GM21528 (cell line): ENCODE results near the gene COX20.
"Not testable (repeated sequence)": the region's sequence is repeated elsewhere in the genome, so short reads cannot be mapped to it uniquely, and the experiment has no call there.

Source experiments
- ATAC-seq: cut with Tn5 transposase; IDR thresholded peaks from one replicate; pipeline ENCODE4 v1.9.1; 2021; ENCODE audit warnings: mild to moderate bottlenecking, moderate library complexity; ENCODE audit not compliant: unreplicated experiment, low FRiP score

Gene COX20, protein sequence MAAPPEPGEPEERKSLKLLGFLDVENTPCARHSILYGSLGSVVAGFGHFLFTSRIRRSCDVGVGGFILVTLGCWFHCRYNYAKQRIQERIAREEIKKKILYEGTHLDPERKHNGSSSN

DNA sequence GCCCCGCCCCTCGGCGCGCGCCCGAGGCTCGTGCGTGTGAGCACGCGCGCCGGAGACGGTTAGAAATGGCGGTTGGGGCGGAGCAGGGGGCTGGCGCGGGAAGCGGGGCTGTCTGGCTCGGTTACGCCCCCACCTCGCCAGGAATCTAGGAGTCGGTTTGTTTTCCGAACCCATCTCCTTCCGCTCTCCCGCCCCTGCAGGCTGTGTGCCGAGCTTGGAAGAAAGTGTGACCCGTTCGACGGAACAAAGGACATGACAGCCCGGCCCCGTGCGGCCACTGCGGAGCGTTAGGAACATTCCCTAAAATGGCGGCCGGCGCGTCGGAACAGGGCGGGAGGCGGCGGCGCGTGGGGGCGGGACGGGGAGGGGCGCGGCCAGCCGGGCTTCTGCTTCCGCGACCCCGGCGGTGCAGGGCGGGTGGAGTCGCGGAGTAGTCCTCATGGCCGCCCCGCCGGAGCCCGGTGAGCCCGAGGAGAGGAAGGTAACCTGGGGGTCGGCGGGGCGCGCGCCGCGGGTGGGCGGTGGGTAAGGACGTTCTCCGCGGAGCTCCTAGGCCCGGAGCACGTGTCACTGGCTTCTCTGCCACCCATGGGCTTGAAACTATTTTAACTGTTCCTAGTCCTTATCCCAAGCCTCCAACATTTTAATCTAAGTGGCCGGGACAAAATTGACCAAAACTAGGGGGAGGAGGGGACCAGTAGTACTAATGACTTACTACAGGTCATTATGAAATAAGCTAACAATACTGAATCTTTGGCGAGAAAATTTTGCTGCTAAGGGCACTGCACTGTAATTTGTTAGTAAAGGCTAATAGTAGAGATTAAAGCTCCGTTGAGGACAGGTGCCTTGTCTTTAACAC is at the start of gene COX20:
Gene COX20, plus strand, starts transcription at position 383 of the 859 bp plus-strand sequence. Its CDS starts 57 bp downstream, at position 440.
- ATAC-seq = peak; percentile 70

DNA sequence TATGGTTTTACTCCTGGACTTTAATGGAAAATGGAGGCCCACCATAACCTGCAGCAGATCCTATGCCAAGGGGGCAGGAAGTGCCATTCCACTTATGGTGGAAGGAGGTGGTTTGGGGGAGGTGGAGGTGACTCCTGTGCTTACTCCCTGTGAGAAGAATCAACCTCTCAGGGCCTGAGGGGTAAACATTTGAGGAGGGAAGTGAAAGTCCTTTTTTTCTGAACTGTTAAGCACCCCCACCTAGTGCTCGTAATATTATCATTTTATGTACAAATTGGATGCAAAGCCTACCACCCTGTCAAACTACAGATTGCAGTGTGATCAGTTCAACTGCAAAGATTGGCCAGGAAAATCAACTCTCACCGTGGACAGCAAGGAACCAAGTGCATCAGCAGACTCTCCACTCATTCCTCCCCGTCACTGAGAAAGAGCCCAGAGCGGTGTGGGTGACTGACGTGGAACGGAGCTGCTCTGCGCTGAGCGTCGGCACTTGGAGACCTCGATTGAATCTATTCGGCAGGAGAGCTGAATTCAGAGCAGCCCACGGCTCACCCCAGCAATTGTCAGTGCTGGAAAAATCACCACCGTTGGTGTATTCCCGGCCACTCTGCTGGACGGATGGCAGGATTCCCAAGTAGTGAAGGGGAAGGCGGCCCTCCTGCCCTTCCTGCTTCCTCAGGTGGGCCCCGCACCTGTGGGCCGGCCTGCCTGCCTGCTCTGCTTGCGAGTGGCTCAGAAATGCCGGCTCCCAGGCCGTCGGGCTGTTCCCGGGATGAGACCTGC is 46.8 kb upstream of the COX20 start:
- ATAC-seq = no peak

DNA sequence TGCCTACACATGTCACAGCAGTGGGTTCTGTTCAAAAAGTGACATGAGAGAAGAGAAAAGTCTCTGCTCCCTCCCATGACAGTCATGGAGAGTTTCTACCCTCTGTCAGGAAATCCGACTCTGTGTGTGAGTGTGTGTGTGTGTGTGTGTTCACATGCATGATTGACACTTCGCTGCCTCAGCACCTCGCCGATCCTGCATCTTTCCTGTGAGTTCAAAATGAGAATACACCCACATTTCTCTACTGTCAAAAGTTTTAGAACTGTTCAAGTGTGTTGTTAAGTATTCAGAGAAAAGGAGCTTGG is 46.2 kb upstream of the COX20 start:
- no peak for ATAC-seq

DNA sequence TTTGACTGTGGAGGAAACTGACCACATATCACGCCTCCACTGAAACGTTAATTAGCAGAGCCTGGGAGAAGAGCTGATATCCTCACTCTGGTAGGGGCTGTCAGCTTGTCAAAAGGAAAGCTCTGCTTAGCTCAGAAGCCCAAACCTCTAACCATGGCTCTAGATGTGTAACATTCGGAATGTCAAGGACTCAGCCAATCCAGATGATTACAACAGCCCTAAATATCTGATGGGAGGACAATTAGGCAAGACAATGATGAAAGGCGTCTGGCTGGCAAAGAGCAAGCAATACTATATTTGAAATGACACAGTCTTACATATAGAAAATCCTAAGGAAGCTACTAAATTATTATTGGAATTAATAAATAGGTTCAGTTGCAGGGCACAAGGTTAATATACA is 45.7 kb upstream of the COX20 start:
- ATAC-seq = no peak

DNA sequence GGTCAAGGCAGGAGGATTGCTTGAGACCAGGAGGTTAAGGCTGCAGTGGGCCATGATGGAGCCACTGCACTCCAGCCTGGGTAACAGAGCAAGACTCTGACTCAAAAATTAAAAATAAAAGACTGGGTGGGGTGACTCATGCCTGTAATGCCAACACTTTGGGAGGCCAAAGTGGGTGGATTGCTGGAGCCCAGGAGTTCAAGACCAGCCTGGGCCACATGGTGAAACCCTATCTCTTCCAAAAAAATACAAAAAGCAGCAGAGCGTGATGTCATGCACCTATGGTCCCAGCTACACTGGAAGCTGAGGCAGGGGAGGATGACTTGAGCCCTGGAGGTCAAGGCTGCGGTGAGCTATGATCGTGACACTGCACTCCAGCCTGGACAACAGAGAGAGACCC is 44.4 kb upstream of the COX20 start:
- no peak for ATAC-seq

DNA sequence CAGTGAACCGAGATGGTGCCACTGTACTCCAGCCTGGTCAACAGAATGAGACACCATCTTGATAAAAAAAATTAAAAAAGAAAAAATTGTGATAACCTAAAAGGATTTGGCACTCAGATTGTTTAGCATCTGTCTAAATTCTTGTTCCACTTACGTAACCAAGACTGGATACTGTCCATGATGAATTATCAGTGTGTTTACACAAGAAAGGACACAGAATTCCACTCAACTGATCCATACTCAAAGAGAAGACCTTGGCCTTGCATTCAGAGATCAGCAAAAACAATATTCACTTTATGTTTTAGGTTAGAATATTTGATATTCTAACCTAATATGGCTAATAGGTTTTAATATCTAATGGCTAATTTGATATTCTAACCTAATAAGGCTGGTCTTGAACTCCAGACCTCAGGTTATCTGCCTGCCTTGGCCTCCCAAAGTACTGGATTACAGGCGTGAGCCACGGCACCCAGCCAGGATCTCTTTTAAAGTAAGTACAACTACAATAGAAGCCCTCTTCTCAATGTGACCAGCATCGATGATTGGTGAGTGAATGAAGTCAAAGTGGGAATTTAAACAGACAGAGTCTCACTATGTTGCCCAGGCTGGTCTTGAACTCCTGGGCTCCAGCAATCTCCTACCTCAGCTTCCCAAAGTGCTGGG is 43.1 kb upstream of the COX20 start:
- no peak for ATAC-seq

DNA sequence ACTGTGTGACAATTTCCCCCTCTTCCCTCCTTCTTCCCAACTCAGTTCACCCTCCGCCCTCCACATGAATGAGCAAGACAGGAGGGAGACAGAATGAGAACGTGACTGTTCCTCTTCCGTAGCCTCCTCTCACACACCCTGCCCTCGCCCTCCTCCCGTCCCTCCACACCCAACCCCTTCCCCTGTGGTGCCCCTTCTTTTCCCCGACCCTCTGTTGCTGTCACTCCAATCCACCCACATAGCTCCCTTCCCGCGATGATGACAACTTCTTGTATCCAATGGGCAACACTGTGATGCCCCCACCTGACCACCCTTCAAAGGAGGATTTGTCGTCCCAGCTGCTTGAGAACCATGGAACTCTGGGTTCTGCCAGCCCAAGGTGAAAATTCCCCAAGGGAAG is 41.4 kb upstream of the COX20 start:
- no peak for ATAC-seq

DNA sequence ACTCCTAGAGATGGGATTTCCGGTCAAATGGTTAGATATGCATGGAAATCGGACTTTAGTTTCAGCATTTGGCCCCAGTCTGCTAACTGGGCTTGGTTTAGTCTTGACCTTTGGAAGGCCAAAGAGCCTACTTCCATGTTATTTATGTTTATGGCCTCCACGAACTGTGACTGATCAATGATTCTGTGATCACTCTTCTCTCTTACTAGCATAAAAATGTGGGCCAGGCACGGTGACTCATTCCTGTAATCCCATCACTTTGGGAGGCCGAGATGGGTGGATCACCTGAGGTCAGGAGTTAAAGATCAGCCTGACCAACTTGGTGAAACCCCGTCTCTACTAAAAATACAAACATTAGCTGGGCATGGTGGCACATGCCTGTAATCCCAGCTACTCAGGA is 40.9 kb upstream of the COX20 start:
- ATAC-seq = not testable (repeated sequence)

DNA sequence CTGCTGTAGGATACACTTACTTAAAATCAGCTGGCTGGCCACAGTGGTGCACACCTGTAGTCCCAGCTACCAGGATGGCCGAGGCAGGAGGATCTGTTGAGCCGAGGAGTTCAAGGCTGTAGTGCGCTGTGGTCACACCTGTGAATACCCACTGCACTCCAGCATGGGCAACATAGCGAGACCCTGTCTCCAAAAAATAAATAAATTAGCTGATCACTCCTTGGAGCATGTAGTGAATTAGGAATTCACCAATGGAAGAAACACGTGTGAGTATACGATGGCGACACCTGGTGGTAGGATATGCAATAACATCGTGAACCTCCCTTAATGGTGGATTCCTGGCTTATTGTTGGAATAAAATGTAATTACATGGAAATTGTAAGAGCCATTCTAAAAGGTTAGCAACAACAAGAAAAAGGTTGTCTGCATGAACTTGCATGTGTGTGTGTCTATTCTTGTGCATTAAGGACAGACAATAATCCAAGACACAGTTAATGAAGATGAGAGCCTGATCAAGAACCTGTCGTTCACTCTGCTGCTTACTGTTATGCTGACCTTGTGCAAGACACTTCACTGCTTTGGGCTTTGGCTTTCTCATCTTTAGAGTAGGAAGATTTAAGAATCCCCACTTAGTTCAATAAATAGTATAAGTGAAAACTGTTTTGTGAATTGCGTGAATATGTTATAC is 38.6 kb upstream of the COX20 start:
- no peak for ATAC-seq

DNA sequence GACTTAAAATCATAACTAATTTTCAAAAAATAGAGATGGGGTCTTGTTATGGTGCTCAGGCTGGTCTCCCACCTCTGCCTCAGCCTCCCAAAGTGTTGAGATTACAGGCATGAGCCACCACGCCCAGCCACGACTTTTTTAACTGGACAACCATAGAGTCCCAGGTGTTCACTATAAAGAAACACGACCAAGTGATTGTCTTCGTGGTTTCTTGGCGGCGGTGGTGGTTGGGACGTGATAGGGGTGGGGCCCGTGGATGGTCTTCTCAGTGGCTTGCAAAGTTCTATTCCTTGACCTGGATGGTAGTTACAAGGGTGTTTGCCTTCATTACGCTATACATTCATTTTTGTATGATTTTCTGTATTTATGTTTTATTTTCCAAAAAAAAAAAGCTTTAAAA is 34.6 kb upstream of the COX20 start:
- no peak for ATAC-seq

DNA sequence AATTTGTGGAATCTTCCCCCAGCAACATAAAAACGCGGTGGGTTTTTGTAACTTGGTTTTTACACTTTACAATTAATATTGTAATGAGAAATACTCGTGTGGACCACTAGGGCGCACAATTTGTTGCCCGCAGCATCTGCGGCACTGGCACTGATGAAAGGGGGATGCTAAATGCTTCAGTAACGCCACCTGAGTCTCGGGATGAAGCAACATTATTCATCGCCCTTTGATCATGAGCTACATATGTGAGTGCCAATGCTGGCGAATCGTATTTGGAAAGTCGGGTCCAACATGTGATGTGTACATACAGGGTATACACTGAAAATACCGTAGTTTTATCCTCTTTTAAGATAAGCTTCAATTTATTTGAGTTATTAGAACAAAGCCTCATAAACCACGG is 34.2 kb upstream of the COX20 start:
- no peak for ATAC-seq

DNA sequence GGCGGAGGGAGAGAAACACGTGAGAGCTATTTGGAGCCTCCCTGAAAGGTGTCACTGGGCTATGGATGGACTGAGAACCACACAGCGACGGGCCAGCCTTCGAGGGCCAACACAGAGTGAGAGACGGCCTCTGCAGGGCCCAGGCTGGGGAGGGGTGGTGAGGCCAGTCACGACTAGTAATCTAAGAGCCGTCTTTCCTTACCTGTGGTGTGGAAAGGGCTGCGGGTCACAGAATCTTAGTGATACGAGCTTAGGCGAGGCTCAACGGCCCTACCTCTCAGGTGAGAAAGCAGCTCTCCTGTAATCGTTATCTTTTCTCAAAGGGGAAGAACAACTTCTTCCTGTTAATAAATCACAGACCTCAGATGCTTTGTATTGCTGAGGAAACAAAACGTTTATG is 33.4 kb upstream of the COX20 start:
- no peak for ATAC-seq

DNA sequence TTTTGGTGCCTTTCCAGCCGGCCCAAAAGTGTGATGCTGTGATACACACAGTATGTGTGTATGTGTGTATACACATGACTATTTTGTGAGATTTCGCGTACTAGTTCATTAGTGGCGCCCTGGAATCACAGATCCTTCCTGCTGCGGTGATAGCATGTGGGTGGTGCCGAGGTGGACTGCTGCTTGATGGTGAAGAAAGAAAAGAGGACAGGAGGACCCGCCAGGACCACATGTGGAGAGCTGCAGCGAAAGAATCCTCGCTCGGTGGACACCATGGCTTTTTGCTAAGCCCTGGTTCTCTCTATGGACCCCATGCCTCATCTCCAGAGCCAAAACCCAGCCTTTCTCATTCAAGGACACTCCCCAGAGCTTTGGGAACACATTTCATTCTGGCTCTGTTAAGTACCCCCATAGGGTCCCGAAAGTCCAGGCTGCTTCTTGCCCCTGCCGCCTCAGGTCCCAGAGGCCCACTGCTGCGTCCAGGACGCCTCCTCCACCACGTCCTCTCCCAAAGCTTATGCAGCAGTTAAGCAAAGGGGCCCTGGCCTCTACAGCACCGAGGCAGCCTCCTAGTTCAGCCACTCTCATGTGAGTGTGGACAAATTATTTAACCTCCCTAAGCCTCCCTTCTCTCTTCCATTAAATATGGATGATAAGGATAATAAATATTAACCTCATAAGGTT is 32.8 kb upstream of the COX20 start:
- no peak for ATAC-seq

DNA sequence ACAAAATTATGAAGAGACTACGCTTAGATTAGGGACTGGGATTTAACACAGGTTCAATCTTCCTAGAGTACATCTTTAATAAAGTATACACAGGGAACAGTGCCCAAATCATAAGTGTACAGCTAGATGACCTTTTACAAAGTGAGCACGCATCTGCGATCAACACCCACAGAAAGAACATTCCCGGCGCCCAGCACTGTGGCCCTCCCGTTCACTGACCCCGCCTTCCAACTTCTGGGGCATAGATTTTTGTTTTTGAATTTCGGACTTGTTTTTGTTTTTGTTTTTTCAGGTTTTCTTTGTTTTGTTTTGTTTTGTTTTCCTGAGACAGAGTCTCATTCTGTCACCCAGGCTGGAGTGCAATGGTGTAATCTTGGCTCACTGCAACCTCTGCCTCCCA is 30.6 kb upstream of the COX20 start:
- ATAC-seq = no peak

DNA sequence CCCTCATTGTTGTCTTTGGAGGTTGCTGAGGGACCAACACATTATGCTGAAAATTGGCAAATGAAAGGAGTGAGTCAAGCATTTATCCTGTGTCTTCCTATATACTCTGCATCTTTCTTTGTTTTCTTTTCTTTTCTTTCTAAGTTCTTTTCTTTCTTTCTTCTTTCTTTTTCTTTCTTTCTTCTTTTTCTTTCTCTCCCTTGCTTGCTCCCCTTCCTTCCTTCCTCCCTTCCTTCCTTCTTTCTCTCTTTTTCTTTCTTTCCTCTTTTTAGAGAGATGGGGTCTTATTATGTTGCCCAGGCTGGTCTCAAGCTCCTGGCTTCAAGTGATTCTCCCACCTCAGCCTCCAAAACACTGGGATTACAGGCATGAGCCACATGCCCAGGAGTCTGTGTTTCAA is 28.3 kb upstream of the COX20 start:
- ATAC-seq = no peak

DNA sequence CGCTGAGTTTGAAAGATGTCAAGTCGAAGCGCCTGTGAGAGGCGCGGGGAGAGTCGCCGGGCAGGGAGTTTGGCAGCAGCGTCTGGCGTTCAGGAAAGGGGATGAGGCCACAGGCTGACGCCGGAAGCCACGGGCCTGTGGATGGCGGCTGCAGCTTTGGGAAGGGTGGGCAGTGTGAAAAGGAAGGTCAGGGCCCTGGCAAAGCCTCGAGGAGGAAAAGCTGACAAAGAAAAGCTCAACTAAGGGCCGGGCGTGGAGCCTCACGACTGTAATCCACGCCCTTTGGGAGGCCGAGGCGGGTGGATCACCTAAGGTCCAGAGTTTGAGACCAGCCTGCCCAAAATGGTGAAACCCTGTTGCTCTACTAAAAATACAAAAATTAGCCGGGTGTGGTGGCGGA is 25.2 kb upstream of the COX20 start:
- no peak for ATAC-seq

DNA sequence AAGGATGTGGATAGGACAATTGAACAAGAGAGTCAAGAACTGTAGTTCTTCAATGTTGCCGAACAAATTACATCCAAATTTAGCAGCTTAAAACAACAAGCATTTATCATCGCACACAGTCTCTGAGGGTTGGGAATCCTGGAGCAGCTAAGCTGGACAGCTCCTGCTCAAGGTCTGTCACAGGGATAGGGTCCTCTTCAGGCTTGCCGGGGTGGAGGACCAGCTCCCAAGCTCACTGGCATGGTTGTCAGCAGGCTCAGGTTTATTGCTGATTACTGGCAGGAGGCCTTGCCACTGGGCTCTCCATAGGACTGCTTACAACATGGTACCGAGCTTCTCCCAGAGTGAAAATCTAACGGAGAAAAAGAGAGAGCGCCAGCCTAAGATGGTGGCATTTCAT is 22.1 kb upstream of the COX20 start:
- no peak for ATAC-seq

DNA sequence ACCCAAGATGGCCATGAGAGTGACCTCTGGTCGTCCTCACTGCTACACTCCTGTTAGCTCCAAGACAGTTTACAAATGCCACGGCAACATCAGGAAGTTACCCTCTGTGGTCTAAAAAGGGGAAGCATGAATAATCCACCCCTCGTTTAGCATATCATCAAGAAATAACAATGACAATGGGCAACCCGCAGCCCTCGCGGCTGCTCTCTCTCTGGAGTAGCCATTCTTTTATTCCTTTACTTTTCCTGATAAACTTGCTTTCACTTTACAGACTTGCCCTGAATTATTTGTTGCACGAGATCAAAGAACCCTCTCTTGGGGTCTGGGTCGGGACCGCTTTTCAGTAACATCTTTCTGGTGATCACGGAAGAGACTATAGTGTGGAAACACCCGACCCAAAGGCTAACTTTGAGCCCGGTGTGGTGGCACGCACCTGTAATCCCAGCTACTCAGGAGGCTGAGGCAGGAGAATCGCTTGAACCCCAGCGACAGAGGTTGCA is 19.8 kb upstream of the COX20 start:
- ATAC-seq = no peak

DNA sequence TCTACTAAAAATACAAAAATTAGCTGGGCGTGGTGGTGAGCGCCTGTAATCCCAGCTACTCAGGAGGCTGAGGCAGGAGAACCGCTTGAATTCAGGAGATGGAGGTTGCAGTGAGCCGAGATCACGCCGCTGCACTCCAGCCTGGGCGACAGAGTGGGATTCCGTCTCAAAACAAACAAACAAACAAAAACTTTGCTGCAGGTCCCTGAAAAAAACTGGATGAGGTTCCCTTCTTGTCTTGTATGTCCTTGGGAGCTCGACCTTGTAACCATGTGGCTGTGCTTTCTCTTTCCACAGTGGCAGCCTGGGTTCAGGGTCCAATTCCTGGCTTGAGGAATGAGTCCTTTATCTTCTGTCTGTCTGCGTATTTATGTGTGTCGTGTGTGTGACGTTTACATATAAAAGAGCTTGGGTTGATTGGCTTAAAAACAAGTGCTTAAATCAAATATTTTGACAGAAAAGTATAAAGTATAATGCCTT is 18.0 kb upstream of the COX20 start:
- ATAC-seq = no peak

DNA sequence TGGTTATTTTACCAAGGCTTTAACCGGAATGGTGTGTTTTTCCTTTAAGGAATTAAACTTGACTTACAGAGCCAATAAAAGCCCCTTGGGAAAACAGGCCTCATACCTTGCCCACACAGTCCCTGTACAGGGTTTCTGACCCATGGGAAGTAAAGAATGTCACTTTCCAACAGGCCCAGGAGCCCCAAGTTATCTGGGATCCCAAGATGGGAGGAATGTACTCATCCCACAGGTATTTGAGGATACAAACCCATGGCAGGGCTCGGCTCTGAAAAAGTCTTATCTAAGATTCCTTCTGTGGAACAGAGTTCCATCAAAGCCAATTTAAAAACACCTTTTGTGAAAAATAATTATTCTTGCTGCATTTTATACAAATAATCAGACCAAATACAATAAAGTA is 15.3 kb upstream of the COX20 start:
- no peak for ATAC-seq
